Neural cell (in vitro differentiated cells): ENCODE data around the gene KERA.

ENCODE experiments used
- CTCF ChIP-seq: fragments of 450-650 bp; IDR thresholded peaks from 2 replicates; pipeline ENCODE4 v1.5.1; 2014; ENCODE audit warnings: antibody characterized with exemption, mild to moderate bottlenecking, moderate library complexity; ENCODE audit not compliant: poor library complexity, severe bottlenecking
- EP300 ChIP-seq: fragments of 450-650 bp; conservative IDR thresholded peaks from 2 replicates; pipeline ENCODE4 v1.6.1; 2014; ENCODE audit warnings: antibody characterized with exemption, mild to moderate bottlenecking, moderate library complexity; ENCODE audit not compliant: poor library complexity, severe bottlenecking
- EZH2 ChIP-seq: fragments of 200-600, 300-800 bp; shearing (Covaris generic), sonication (generic); IDR thresholded peaks from 2 replicates; pipeline ENCODE4 v1.6.1; 2014; ENCODE audit warnings: antibody characterized with exemption, low read length, borderline replicate concordance, mild to moderate bottlenecking; ENCODE audit not compliant: insufficient read depth, poor library complexity, severe bottlenecking
- MXI1 ChIP-seq: fragments of 450-650 bp; conservative IDR thresholded peaks from 2 replicates; pipeline ENCODE4 v1.6.1; 2014; ENCODE audit warnings: antibody characterized with exemption, mild to moderate bottlenecking; ENCODE audit not compliant: poor library complexity, severe bottlenecking
- POLR2AphosphoS5 ChIP-seq: IDR thresholded peaks from 2 replicates; pipeline ENCODE4 v1.6.1; 2012
- RAD21 ChIP-seq: fragments of 450-650 bp; conservative IDR thresholded peaks from 2 replicates; pipeline ENCODE4 v1.6.1; 2014; ENCODE audit warnings: antibody characterized with exemption, mild to moderate bottlenecking, moderate library complexity
- SMC3 ChIP-seq: fragments of 450-650 bp; conservative IDR thresholded peaks from 2 replicates; pipeline ENCODE4 v1.6.1; 2014; ENCODE audit warnings: antibody characterized with exemption, mild to moderate bottlenecking, moderate library complexity; ENCODE audit not compliant: poor library complexity
- TAF1 ChIP-seq: IDR thresholded peaks from 2 replicates; pipeline ENCODE4 v1.6.1; 2012; ENCODE audit warnings: low read depth

GRCh38 chr12:91094957-91095356 lies 37.1 kb upstream of the KERA start:
- TF ChIP-seq EZH2 = no peak
- no peak for TF ChIP-seq CTCF
- TF ChIP-seq SMC3 = no peak
- no peak for TF ChIP-seq POLR2AphosphoS5
- TF ChIP-seq EP300 = no peak
- TF ChIP-seq MXI1 = no peak
- no peak for TF ChIP-seq TAF1
- no peak for TF ChIP-seq RAD21
